Thymus (tissue), 11 donors: ENCODE results near the gene IMMP2L. TPM values are rescaled to one million over a fixed set of nuclear protein-coding genes. Genes with fewer than 3 reads are reported as not detected.

Experiments
- DNase-seq, 9 donors: peaks; one replicate each; pipeline ENCODE4 v3.0.0-alpha.2; 2013; ENCODE audit warnings: low spot score in 9 of 9, low read depth in 6 of 9, missing footprints in 1 of 9
- H3K27ac ChIP-seq, 2 donors: one replicate each; pipeline ENCODE4 v1.5.1; 2013; ENCODE audit warnings: control low read depth in 1 of 2, low read depth in 1 of 2, low read length in 1 of 2, mild to moderate bottlenecking in 1 of 2, moderate library complexity in 1 of 2
- H3K27me3 ChIP-seq, 2 donors: one replicate each; pipeline ENCODE4 v1.5.1; 2013; ENCODE audit warnings: low read length in 1 of 2; ENCODE audit not compliant: control insufficient read depth in 2 of 2, insufficient read depth in 1 of 2
- H3K36me3 ChIP-seq, 2 donors: one replicate each; pipeline ENCODE4 v1.5.1; 2013; ENCODE audit warnings: low read length in 1 of 2, mild to moderate bottlenecking in 1 of 2, moderate library complexity in 1 of 2; ENCODE audit not compliant: control insufficient read depth in 2 of 2, insufficient read depth in 2 of 2
- H3K4me1 ChIP-seq, 2 donors: one replicate each; pipeline ENCODE4 v1.5.1; 2013; ENCODE audit warnings: low read length in 2 of 2; ENCODE audit not compliant: control insufficient read depth in 2 of 2, insufficient read depth in 2 of 2
- H3K4me3 ChIP-seq, 2 donors: one replicate each; pipeline ENCODE4 v1.5.1; 2013; ENCODE audit warnings: low read length in 2 of 2, control low read depth in 1 of 2, mild to moderate bottlenecking in 1 of 2
- H3K9me3 ChIP-seq, 2 donors: one replicate each; pipeline ENCODE4 v1.5.1; 2013; ENCODE audit warnings: low read length in 1 of 2, mild to moderate bottlenecking in 1 of 2; ENCODE audit not compliant: control insufficient read depth in 2 of 2, insufficient read depth in 1 of 2
- WGBS: extraction: QIAGEN DNeasy Blood & Tissue Kit; methylation state at CpG from one replicate; pipeline ENCODE4 v1.1.7; 2013; 5-methylcytosine and 5-hydroxymethylcytosine counted together
- polyA plus RNA-seq: library from polyadenylated mRNA; stranded (reverse); fragments of 200-250 nt; gene quantifications from one replicate; pipeline ENCODE4 v1.2.3, GENCODE V29; 2013
- total RNA-seq: library from RNA; stranded (reverse); fragments of 120-200 nt; gene quantifications from one replicate; pipeline ENCODE4 v1.2.4, GENCODE V29; 2013
- donor health status: healthy.

Gene IMMP2L
- total and polyA plus RNA-seq, 2 donors: 11.0 to 12.8 TPM

- H3K4me3 ChIP-seq: no peak overlapping the region
- H3K4me1 ChIP-seq: peaks cover 0 to 15% of the 10 kb centered on the region in 2 donors
- no peaks in the 10 kb centered on the region for H3K9me3 ChIP-seq
- H3K36me3 ChIP-seq: no peaks in the 10 kb centered on the region
- H3K27me3 ChIP-seq: no peaks in the 10 kb centered on the region
- 87% methylated on average over 1 of the region's 1 CpG for WGBS
- H3K27ac ChIP-seq: no peak overlapping the region
- DNase-seq: no peak
These were observed 467.9 kb downstream of the IMMP2L start for GRCh38 chr7:111094419-111094818.

DNA sequence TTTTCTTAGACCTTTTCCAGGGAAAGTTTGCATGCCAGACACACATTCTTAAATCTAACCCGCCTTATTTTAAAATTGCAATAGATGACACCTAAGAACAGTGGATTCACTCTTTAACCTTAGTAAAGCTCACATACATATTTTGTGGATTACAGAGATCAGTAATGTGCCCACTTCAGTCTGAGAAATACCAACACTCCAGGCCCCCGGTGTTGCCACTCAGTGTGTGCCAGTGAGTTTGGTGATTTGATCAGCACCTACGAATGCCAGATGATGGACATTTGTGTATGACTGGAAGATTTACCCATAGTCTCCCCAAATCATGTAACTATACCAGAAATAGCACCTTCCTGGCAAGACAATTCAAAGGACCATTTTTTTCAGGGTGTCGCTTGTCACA, 468.8 kb downstream of the IMMP2L start:
- H3K36me3 ChIP-seq: no peaks in the 10 kb centered on the region
- peaks cover 0 to 15% of the 10 kb centered on the region in 2 donors for H3K4me1 ChIP-seq
- 91% methylated on average over 4 of the region's 4 CpGs for WGBS
- no peaks in the 10 kb centered on the region for H3K27me3 ChIP-seq
- H3K27ac ChIP-seq: peak overlapping the region; percentile 26 to 66
- peak overlapping the region in 1 of 2 donors; percentile 35 for H3K4me3 ChIP-seq
- H3K9me3 ChIP-seq: no peaks in the 10 kb centered on the region
- DNase-seq: no peak

DNA sequence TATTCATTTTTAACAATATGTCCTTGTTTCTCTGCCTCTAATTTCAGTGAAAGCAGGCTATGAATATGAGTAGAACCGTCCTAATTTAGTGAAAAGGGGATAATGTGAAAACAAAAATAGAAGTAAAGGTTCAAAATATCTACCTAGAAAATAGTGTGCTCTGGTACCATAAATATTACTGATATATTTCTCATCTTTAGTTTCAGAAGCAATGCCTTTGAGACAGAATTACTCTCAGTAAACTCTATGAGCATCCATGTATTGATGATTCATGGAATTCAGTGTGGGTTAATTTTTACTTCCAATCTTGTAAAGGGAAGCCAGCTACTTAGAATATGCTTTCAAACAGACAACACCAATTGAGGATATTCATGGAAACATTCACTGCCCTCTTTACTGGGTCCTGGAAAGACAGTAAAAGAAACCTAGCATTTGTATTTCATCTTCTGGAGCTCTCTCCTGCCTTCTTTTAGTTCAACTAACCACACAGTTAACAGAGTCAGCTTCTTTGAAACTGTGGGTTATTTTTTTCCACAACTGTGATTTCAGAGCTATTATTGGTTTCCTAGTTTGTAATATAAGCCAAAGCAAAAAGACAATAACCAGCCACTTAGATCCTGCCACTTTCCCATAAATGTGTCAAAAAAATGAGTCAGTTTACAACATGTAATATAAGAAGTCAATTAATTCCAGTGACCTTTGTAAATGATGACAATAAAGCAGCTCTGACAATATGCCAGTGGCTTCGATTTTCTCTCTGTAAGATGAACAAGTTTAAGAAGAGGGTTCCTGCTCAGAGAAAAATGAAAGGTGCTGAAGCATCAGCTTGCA, 469.7 kb downstream of the IMMP2L start:
- no peaks in the 10 kb centered on the region for H3K36me3 ChIP-seq
- 80% methylated on average over 2 of the region's 2 CpGs for WGBS
- H3K27ac ChIP-seq: peak overlapping the region; percentile 46 to 68
- no peaks in the 10 kb centered on the region for H3K9me3 ChIP-seq
- no peak for DNase-seq
- no peaks in the 10 kb centered on the region for H3K27me3 ChIP-seq
- peaks cover 0 to 15% of the 10 kb centered on the region in 2 donors for H3K4me1 ChIP-seq
- peak overlapping the region; percentile 25 to 35 for H3K4me3 ChIP-seq

DNA sequence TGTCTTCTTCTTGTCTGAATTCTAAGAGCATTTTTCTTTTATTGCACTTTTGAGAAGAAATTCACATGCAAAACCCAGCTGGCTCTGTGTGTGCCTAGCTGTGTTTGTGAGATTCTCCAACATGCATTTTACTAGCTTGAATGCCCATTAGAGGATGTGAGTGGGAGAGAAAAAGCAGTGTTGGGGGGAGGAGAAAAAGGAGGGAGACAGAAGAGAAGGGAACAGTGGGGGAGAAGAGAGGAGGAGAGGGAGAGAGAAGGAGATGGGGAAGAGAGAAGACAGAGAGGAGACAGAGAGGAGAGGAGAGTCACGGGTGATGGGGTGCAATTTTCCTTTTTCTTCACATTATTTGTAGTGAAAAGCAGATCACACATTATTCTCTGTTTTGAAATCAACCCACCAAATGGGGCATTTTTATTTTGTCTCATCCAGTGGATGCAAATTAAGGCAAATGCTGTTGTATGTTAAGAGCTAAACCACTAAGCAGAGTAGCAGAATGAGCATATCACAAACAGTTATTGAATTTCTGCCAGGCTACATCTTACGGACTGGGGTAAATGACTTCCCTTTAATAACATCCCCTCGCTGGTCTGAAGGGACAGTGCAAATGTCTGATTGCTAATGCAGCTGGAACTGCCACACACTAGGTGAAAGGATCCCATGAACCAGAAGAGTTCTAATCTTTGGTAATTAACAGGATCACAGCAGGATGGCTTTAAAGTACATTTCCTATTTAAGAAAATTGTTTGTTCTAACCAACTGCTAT, 470.5 kb downstream of the IMMP2L start:
- no peak for DNase-seq
- Histone ChIP-seq H3K9me3 (no peaks in the 10 kb centered on the region), H3K4me1 (peaks cover 0 to 15% of the 10 kb centered on the region in 2 donors), H3K27me3 (no peaks in the 10 kb centered on the region), H3K4me3 (peak overlapping the region; percentile 13 to 35), H3K27ac (peak overlapping the region; percentile 59 to 80), H3K36me3 (no peaks in the 10 kb centered on the region)
- WGBS: 75% methylated on average over 3 of the region's 3 CpGs

GRCh38 chr7:111090846-111091245, 471.4 kb downstream of the IMMP2L start, which contains the start of gene LRRN3:
TSS of gene LRRN3 (plus strand) at chr7:111091127. CDS start at chr7:111122773, 31,646 bp downstream.
- Histone ChIP-seq H3K4me3 (peak within 1 kb of the TSS; percentile 33 to 35), H3K27ac (peak within 1 kb of the TSS; percentile 59 to 80), H3K36me3 (no peaks in the 10 kb centered on the region), H3K9me3 (no peaks in the 10 kb centered on the region), H3K4me1 (peaks cover 0 to 15% of the 10 kb centered on the region in 2 donors), H3K27me3 (no peaks in the 10 kb centered on the region)
- 83% methylated on average over 6 of the region's 6 CpGs for WGBS
- no peak for DNase-seq

GRCh38 chr7:111089822-111090426, 472.4 kb downstream of the IMMP2L start:
- DNase-seq: peak in 2 of 9 donors; percentile 46 to 71
- WGBS: 75% methylated on average over 1 of the region's 1 CpG

GRCh38 chr7:111088328-111088727, 474.0 kb downstream of the IMMP2L start:
- no peak overlapping the region for H3K27ac ChIP-seq
- DNase-seq: no peak
- H3K27me3 ChIP-seq: no peaks in the 10 kb centered on the region
- no peaks in the 10 kb centered on the region for H3K36me3 ChIP-seq
- H3K9me3 ChIP-seq: no peaks in the 10 kb centered on the region
- WGBS: 97% methylated on average over 1 of the region's 1 CpG
- H3K4me3 ChIP-seq: no peak overlapping the region
- peaks cover 8 to 16% of the 10 kb centered on the region in 2 donors for H3K4me1 ChIP-seq

More at GRCh38 chr7:111089822-111090426, 472.4 kb downstream of the IMMP2L start:
- Histone ChIP-seq H3K4me3 (no peak overlapping the region), H3K36me3 (no peaks in the 10 kb centered on the region), H3K4me1 (peaks cover 0 to 15% of the 10 kb centered on the region in 2 donors), H3K27ac (no peak overlapping the region), H3K27me3 (no peaks in the 10 kb centered on the region), H3K9me3 (no peaks in the 10 kb centered on the region)

DNA sequence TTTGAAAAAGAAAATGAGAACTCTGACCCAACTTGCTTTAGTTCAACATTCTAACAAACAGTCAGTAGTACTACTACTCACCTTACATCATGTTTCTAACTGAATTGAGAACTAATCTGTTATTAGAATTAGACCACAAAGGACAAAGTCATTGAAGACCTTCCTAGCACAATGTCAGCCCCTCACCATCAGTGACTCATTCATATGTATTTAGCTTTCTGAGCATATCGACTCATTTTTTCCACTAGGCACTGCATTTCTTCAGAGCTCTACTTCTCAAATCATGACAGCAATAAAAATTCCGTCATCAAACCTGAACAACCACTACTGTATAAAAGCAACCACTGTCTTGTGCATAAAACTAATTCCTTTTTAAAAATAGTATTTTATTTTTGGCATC, 475.8 kb downstream of the IMMP2L start:
- no peaks in the 10 kb centered on the region for H3K27me3 ChIP-seq
- 81% methylated on average over 2 of the region's 2 CpGs for WGBS
- no peaks in the 10 kb centered on the region for H3K36me3 ChIP-seq
- H3K4me3 ChIP-seq: no peak overlapping the region
- H3K27ac ChIP-seq: no peak overlapping the region
- no peak for DNase-seq
- H3K4me1 ChIP-seq: peaks cover 13 to 24% of the 10 kb centered on the region in 2 donors
- no peaks in the 10 kb centered on the region for H3K9me3 ChIP-seq
